SK-N-SH treated with all-trans-retinoic acid at 6 μM for 48 hours (cell line): ENCODE data around the gene YLPM1.

Experiments used
- ATAC-seq: fragments of 200-7000 bp; cut with Tn5 transposase; 3 replicates; pipeline ENCODE4 v1.9.1; 2020; ENCODE audit warnings: mild to moderate bottlenecking, moderate library complexity
- ARNTL ChIP-seq: fragments of 450-650 bp; formaldehyde crosslinking; IDR thresholded peaks from 2 replicates; pipeline ENCODE4 v1.5.0; 2020; ENCODE audit warnings: low read depth, mild to moderate bottlenecking, moderate library complexity, borderline replicate concordance
- BACH2 ChIP-seq: fragments of 250-450 bp; sonication (Bioruptor Pico); IDR thresholded peaks from 2 replicates; pipeline ENCODE4 v1.9.0; 2021; ENCODE audit warnings: mild to moderate bottlenecking, borderline replicate concordance
- CREB5 ChIP-seq: fragments of 250-450 bp; sonication (Bioruptor Pico); IDR thresholded peaks from 2 replicates; pipeline ENCODE4 v1.5.1; 2020; ENCODE audit warnings: low read depth, mild to moderate bottlenecking, moderate library complexity
- CSDC2 ChIP-seq: fragments of 250-450 bp; sonication (Bioruptor Pico); IDR thresholded peaks from 2 replicates; pipeline ENCODE4 v1.5.0; 2020; ENCODE audit warnings: mild to moderate bottlenecking, moderate library complexity
- ESRRG ChIP-seq: fragments of 250-450 bp; sonication (Bioruptor Pico); IDR thresholded peaks from 2 replicates; pipeline ENCODE4 v1.6.1; 2021; ENCODE audit warnings: mild to moderate bottlenecking
- GLIS3 ChIP-seq: fragments of 250-450 bp; sonication (Bioruptor Pico); IDR thresholded peaks from 2 replicates; pipeline ENCODE4 v1.5.0; 2020; ENCODE audit warnings: mild to moderate bottlenecking, moderate library complexity
- ISL1 ChIP-seq: fragments of 250-450 bp; sonication (Bioruptor Pico); IDR thresholded peaks from 2 replicates; pipeline ENCODE4 v2.1.2; 2022; ENCODE audit warnings: mild to moderate bottlenecking, moderate library complexity
- OSR1 ChIP-seq: fragments of 250-450 bp; sonication (Bioruptor Pico); IDR thresholded peaks from 2 replicates; pipeline ENCODE4 v1.8.0; 2022; ENCODE audit warnings: moderate library complexity, mild to moderate bottlenecking, inconsistent platforms
- PPARA ChIP-seq: fragments of 250-450 bp; sonication (Bioruptor Pico); IDR thresholded peaks from 2 replicates; pipeline ENCODE4 v1.5.0; 2020; ENCODE audit warnings: mild to moderate bottlenecking, borderline replicate concordance
- SNAI2 ChIP-seq: fragments of 250-450 bp; sonication (Bioruptor Pico); IDR thresholded peaks from 2 replicates; pipeline ENCODE4 v1.5.0; 2020; ENCODE audit warnings: mild to moderate bottlenecking, moderate library complexity
- TCF4 ChIP-seq: fragments of 250-450 bp; sonication (Bioruptor Pico); IDR thresholded peaks from 2 replicates; pipeline ENCODE4 v1.8.0; 2021; ENCODE audit warnings: mild to moderate bottlenecking, moderate library complexity, borderline replicate concordance
- TOX ChIP-seq: fragments of 250-450 bp; sonication (Bioruptor Pico); IDR thresholded peaks from 2 replicates; pipeline ENCODE4 v1.8.0; 2021; ENCODE audit warnings: mild to moderate bottlenecking, moderate library complexity, borderline replicate concordance
- TSHZ2 ChIP-seq: fragments of 250-450 bp; sonication (Bioruptor Pico); IDR thresholded peaks from 2 replicates; pipeline ENCODE4 v1.5.0; 2020; ENCODE audit warnings: mild to moderate bottlenecking, moderate library complexity
- ZC3H10 ChIP-seq: fragments of 250-450 bp; sonication (Bioruptor Pico); IDR thresholded peaks from 2 replicates; pipeline ENCODE4 v1.5.1; 2021; ENCODE audit warnings: mild to moderate bottlenecking, moderate library complexity
- ZFP3 ChIP-seq: fragments of 250-450 bp; sonication (Bioruptor Pico); IDR thresholded peaks from 2 replicates; pipeline ENCODE4 v1.5.0; 2020; ENCODE audit warnings: mild to moderate bottlenecking, moderate library complexity
- ZFP30 ChIP-seq: fragments of 450-650 bp; formaldehyde crosslinking; IDR thresholded peaks from 2 replicates; pipeline ENCODE4 v1.5.0; 2022; ENCODE audit warnings: mild to moderate bottlenecking, moderate library complexity
- ZNF565 ChIP-seq: fragments of 450-650 bp; formaldehyde crosslinking; conservative IDR thresholded peaks from 2 replicates; pipeline ENCODE4 v1.5.0; 2020; ENCODE audit warnings: low read depth, mild to moderate bottlenecking, moderate library complexity
- ZNF8 ChIP-seq: fragments of 450-650 bp; formaldehyde crosslinking; IDR thresholded peaks from 2 replicates; pipeline ENCODE4 v1.5.0; 2020; ENCODE audit warnings: mild to moderate bottlenecking, moderate library complexity
- TF ChIP-seq, protein P1 (sequence below): fragments of 250-450 bp; sonication (Bioruptor Pico); IDR thresholded peaks from 2 replicates; pipeline ENCODE4 v1.8.0; 2021; ENCODE audit warnings: low read depth, mild to moderate bottlenecking, moderate library complexity, borderline replicate concordance
- TF ChIP-seq, protein P2 (sequence below): fragments of 250-450 bp; sonication (Bioruptor Pico); IDR thresholded peaks from 2 replicates; pipeline ENCODE4 v1.5.1; 2021; ENCODE audit warnings: mild to moderate bottlenecking, moderate library complexity

Gene YLPM1

DNA sequence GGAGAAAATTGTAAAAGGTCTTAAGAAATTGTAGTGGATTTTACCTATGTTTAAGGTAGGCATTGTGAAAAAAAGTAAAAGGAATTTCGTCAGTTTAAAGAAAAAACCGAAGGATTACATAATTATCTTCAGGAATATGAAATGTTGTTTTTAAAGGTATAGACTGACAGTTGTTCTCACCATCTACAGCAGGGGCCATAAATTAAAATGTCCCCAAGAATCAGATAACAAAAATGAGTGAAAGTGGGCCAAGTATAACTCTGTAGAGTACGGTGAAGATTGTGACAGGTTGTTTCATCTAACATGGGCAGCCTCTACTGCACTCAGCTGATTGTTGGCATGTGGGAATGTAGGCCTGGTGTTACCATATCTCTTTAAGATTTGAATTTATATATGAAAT, 38.3 kb downstream of the YLPM1 start:
- TF ChIP-seq PPARA (CRISPR knock-in tag) (no peak), ESRRG (no peak), SNAI2 (CRISPR knock-in tag) (no peak), ARNTL (CRISPR knock-in tag) (no peak), ZFP30 (CRISPR knock-in tag) (no peak), ZNF8 (no peak), CREB5 (no peak)
- TF ChIP-seq, protein P1, sequence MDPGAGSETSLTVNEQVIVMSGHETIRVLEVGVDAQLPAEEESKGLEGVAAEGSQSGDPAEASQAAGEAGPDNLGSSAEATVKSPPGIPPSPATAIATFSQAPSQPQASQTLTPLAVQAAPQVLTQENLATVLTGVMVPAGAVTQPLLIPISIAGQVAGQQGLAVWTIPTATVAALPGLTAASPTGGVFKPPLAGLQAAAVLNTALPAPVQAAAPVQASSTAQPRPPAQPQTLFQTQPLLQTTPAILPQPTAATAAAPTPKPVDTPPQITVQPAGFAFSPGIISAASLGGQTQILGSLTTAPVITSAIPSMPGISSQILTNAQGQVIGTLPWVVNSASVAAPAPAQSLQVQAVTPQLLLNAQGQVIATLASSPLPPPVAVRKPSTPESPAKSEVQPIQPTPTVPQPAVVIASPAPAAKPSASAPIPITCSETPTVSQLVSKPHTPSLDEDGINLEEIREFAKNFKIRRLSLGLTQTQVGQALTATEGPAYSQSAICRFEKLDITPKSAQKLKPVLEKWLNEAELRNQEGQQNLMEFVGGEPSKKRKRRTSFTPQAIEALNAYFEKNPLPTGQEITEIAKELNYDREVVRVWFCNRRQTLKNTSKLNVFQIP (CRISPR knock-in tag), result no peak
- TF ChIP-seq, protein P2, sequence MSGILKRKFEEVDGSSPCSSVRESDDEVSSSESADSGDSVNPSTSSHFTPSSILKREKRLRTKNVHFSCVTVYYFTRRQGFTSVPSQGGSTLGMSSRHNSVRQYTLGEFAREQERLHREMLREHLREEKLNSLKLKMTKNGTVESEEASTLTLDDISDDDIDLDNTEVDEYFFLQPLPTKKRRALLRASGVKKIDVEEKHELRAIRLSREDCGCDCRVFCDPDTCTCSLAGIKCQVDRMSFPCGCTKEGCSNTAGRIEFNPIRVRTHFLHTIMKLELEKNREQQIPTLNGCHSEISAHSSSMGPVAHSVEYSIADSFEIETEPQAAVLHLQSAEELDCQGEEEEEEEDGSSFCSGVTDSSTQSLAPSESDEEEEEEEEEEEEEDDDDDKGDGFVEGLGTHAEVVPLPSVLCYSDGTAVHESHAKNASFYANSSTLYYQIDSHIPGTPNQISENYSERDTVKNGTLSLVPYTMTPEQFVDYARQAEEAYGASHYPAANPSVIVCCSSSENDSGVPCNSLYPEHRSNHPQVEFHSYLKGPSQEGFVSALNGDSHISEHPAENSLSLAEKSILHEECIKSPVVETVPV, result no peak
- ATAC-seq, result no peak

GRCh38 chr14:74804219-74804825, 41.2 kb downstream of the YLPM1 start:
- no peak for TF ChIP-seq ZFP3 (CRISPR knock-in tag)
- no peak for TF ChIP-seq ZNF565 (CRISPR knock-in tag)
- TF ChIP-seq CREB5, result no peak
- TF ChIP-seq CSDC2, result no peak
- ATAC-seq, result peak; percentile 93

GRCh38 chr14:74807853-74808545, 44.9 kb downstream of the YLPM1 start:
- TF ChIP-seq CSDC2, result no peak
- TF ChIP-seq OSR1 (CRISPR knock-in tag), result no peak
- no peak for TF ChIP-seq CREB5
- no peak for TF ChIP-seq GLIS3
- TF ChIP-seq BACH2 (CRISPR knock-in tag), result no peak
- TF ChIP-seq TCF4 (CRISPR knock-in tag), result no peak
- TF ChIP-seq SNAI2 (CRISPR knock-in tag), result no peak
- no peak for TF ChIP-seq TOX (CRISPR knock-in tag)
- no peak for TF ChIP-seq ZC3H10 (CRISPR knock-in tag)
- TF ChIP-seq, all 23 proteins: peak for 0
- ATAC-seq, result no peak

DNA sequence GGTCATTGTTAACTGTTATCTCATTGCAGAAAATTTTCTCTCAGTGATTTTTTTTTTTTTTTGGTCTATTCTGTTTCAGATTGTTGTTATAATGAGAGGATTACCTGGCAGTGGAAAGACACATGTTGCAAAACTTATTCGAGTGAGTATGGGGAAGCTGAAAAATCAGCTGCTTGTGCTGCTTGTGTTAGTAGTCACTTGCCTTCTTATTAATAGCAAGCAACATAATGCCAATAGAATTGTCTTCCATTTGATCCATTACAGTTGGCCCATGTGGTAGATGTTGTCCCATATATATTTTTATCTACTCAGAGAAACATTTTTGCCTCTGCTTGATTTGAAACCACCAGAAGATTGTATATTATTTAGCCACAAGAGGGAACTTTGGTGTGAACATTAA, 53.0 kb downstream of the YLPM1 start:
- no peak for TF ChIP-seq ZNF565 (CRISPR knock-in tag)
- TF ChIP-seq ISL1, result no peak
- TF ChIP-seq ESRRG, result no peak
- TF ChIP-seq BACH2 (CRISPR knock-in tag), result no peak
- no peak for TF ChIP-seq TOX (CRISPR knock-in tag)
- no peak for TF ChIP-seq ARNTL (CRISPR knock-in tag)
- TF ChIP-seq TSHZ2 (CRISPR knock-in tag), result no peak
- TF ChIP-seq, protein P1 (CRISPR knock-in tag), result no peak
- no peak for TF ChIP-seq CSDC2
- TF ChIP-seq SNAI2 (CRISPR knock-in tag), result no peak
- no peak for TF ChIP-seq OSR1 (CRISPR knock-in tag)
- no peak for TF ChIP-seq PPARA (CRISPR knock-in tag)
- TF ChIP-seq CREB5, result no peak
- no peak for TF ChIP-seq TCF4 (CRISPR knock-in tag)
- no peak for ATAC-seq
